Colonic mucosa (tissue), 4 donors: ENCODE measurements around the gene FGB. TPM values are rescaled to one million over a fixed set of nuclear protein-coding genes. Genes with fewer than 3 reads are reported as not detected.

ENCODE experiments used
- DNase-seq: peaks from one replicate; pipeline ENCODE4 v3.0.0-alpha.2; 2020
- H3K27ac ChIP-seq: fragments of 200-600 bp; one replicate; pipeline ENCODE4 v1.8.0; 2021
- H3K27me3 ChIP-seq: fragments of 200-600 bp; one replicate; pipeline ENCODE4 v1.8.0; 2021
- H3K36me3 ChIP-seq: fragments of 200-600 bp; one replicate; pipeline ENCODE4 v1.8.0; 2021
- H3K4me1 ChIP-seq: fragments of 200-600 bp; one replicate; pipeline ENCODE4 v1.8.0; 2021; ENCODE audit warnings: mild to moderate bottlenecking
- H3K4me3 ChIP-seq: fragments of 200-600 bp; one replicate; pipeline ENCODE4 v1.8.0; 2021
- H3K9ac ChIP-seq, 2 donors: one replicate each; pipeline ENCODE4 v1.7.0; 2013; ENCODE audit warnings: control low read depth in 2 of 2, low read depth in 2 of 2, low read length in 2 of 2
- H3K9me3 ChIP-seq: fragments of 200-600 bp; one replicate; pipeline ENCODE4 v1.8.0; 2021
- CTCF ChIP-seq: fragments of 200-600 bp; IDR thresholded peaks from one replicate; pipeline ENCODE4 v1.8.0; 2022; ENCODE audit warnings: antibody characterized with exemption, mild to moderate bottlenecking
- intact Hi-C: fragments of 100-400 bp; cut with DNase I; formaldehyde crosslinking; loops from one replicate; pipeline ENCODE4 v1.14.1; 2022
- total RNA-seq, 2 donors: library from RNA; stranded (reverse); fragmentation: NEBNext Ultra II Directional in 1 of 2; extraction: Animal tissue kit (Norgen Biotek cat#: 25700) in 1 of 2; gene quantifications; one replicate each; pipeline ENCODE4 v1.2.1, GENCODE V29; 2021
- donor health status: healthy.
- donor health status: DM: no; HTN: no; CAD: no.
- donor health status: DM: no; HTN: no; CAD: no.

Gene FGB
- total RNA-seq, 2 donors from 2014 or later, result 0.13 to 6.2 TPM

GRCh38 chr4:154577324-154577723 is 14.5 kb downstream of the FGB start:
- no peaks in the 10 kb centered on the region for H3K36me3 ChIP-seq
- no peaks in the 10 kb centered on the region for H3K27me3 ChIP-seq
- no peak overlapping the region for H3K27ac ChIP-seq
- intact Hi-C loops, result no loop called here
- H3K9me3 ChIP-seq, result no peaks in the 10 kb centered on the region
- no peaks in the 10 kb centered on the region for H3K4me1 ChIP-seq
- DNase-seq, result no peak
- H3K9ac ChIP-seq, result no peak overlapping the region
- no peak overlapping the region for H3K4me3 ChIP-seq
- TF ChIP-seq CTCF, result no peak

- intact Hi-C loops, result no loop called here
- no peak overlapping the region for H3K9ac ChIP-seq
- no peak for TF ChIP-seq CTCF
- DNase-seq, result no peak
- H3K9me3 ChIP-seq, result no peaks in the 10 kb centered on the region
- H3K4me1 ChIP-seq, result no peaks in the 10 kb centered on the region
- H3K27me3 ChIP-seq, result no peaks in the 10 kb centered on the region
- no peaks in the 10 kb centered on the region for H3K36me3 ChIP-seq
- no peak overlapping the region for H3K4me3 ChIP-seq
- H3K27ac ChIP-seq, result no peak overlapping the region
Measured at GRCh38 chr4:154578919-154579318, 16.1 kb downstream of the FGB start.

GRCh38 chr4:154579927-154580326 is 17.1 kb downstream of the FGB start:
- no peak for TF ChIP-seq CTCF
- no peaks in the 10 kb centered on the region for H3K9me3 ChIP-seq
- intact Hi-C loops, result no loop called here
- no peaks in the 10 kb centered on the region for H3K36me3 ChIP-seq
- DNase-seq, result no peak
- no peak overlapping the region for H3K9ac ChIP-seq
- no peak overlapping the region for H3K27ac ChIP-seq
- H3K4me1 ChIP-seq, result no peaks in the 10 kb centered on the region
- H3K4me3 ChIP-seq, result no peak overlapping the region
- no peaks in the 10 kb centered on the region for H3K27me3 ChIP-seq

GRCh38 chr4:154582723-154583122 is 19.9 kb downstream of the FGB start:
- H3K4me1 ChIP-seq, result no peaks in the 10 kb centered on the region
- no peak overlapping the region for H3K4me3 ChIP-seq
- intact Hi-C loops, result no loop called here
- no peaks in the 10 kb centered on the region for H3K27me3 ChIP-seq
- H3K27ac ChIP-seq, result no peak overlapping the region
- no peak for DNase-seq
- H3K9me3 ChIP-seq, result no peaks in the 10 kb centered on the region
- H3K9ac ChIP-seq, result no peak overlapping the region
- no peaks in the 10 kb centered on the region for H3K36me3 ChIP-seq
- TF ChIP-seq CTCF, result no peak

- H3K4me3 ChIP-seq, result no peak overlapping the region
- H3K27ac ChIP-seq, result no peak overlapping the region
- no peaks in the 10 kb centered on the region for H3K27me3 ChIP-seq
- no peaks in the 10 kb centered on the region for H3K4me1 ChIP-seq
- DNase-seq, result no peak
- intact Hi-C loops, result no loop called here
- no peak for TF ChIP-seq CTCF
- no peaks in the 10 kb centered on the region for H3K9me3 ChIP-seq
- H3K36me3 ChIP-seq, result no peaks in the 10 kb centered on the region
- H3K9ac ChIP-seq, result no peak overlapping the region
Measured at GRCh38 chr4:154583230-154583629, 20.4 kb downstream of the FGB start.

GRCh38 chr4:154583677-154584076 is 20.9 kb downstream of the FGB start:
- no peak overlapping the region for H3K9ac ChIP-seq
- H3K27ac ChIP-seq, result no peak overlapping the region
- H3K4me3 ChIP-seq, result no peak overlapping the region
- H3K9me3 ChIP-seq, result no peaks in the 10 kb centered on the region
- H3K27me3 ChIP-seq, result no peaks in the 10 kb centered on the region
- intact Hi-C loops, result no loop called here
- H3K36me3 ChIP-seq, result no peaks in the 10 kb centered on the region
- no peak for TF ChIP-seq CTCF
- no peak for DNase-seq
- H3K4me1 ChIP-seq, result no peaks in the 10 kb centered on the region
